AG09309 (cell line): ENCODE data around the gene ATXN10.

Experiments
- DNase-seq: peaks from one replicate; pipeline ENCODE4 v3.0.0-alpha.2; 2010; ENCODE audit warnings: low read depth
- H3K4me3 ChIP-seq: 2 replicates; pipeline ENCODE4 v1.5.1; 2011; ENCODE audit warnings: mild to moderate bottlenecking, low read depth, low read length, moderate library complexity; ENCODE audit not compliant: control insufficient read depth
- TF ChIP-seq, protein P1 (sequence below): IDR thresholded peaks from 2 replicates; pipeline ENCODE4 v1.5.1; 2011; ENCODE audit warnings: mild to moderate bottlenecking, low read depth, low read length, inconsistent platforms; ENCODE audit not compliant: insufficient read depth, control insufficient read depth; ENCODE audit errors: missing control alignments

ATXN10 gene

DNA sequence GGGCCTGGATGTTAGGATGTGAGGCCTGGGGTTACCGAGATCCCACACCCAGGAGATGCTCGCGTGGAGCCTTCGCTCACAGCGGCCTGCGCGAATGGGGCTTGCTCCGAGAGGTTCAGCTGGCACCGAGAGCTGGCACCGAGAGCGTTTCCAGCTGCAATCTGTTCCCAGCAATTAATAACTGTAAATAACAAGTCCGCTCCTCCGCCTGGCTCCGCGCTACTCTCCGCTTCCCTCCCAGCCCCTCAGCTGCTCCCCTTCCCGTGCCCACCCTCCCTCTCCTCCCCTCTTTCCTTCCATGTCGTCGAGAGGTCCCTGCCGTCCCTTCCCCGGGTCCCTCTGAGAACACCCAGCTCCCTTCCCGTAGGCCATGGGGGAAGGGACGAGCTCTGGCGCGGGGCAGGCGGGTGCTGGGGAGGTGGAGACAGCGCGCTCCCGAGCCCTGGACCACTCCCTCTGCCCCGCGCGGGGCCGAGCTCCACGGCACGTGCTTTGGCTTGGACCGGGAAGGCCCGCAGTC, 194.6 kb downstream of the ATXN10 start:
- TF ChIP-seq, protein P1, sequence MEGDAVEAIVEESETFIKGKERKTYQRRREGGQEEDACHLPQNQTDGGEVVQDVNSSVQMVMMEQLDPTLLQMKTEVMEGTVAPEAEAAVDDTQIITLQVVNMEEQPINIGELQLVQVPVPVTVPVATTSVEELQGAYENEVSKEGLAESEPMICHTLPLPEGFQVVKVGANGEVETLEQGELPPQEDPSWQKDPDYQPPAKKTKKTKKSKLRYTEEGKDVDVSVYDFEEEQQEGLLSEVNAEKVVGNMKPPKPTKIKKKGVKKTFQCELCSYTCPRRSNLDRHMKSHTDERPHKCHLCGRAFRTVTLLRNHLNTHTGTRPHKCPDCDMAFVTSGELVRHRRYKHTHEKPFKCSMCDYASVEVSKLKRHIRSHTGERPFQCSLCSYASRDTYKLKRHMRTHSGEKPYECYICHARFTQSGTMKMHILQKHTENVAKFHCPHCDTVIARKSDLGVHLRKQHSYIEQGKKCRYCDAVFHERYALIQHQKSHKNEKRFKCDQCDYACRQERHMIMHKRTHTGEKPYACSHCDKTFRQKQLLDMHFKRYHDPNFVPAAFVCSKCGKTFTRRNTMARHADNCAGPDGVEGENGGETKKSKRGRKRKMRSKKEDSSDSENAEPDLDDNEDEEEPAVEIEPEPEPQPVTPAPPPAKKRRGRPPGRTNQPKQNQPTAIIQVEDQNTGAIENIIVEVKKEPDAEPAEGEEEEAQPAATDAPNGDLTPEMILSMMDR, result no peak
- no peak for DNase-seq
- no peak overlapping the region for H3K4me3 ChIP-seq

DNA sequence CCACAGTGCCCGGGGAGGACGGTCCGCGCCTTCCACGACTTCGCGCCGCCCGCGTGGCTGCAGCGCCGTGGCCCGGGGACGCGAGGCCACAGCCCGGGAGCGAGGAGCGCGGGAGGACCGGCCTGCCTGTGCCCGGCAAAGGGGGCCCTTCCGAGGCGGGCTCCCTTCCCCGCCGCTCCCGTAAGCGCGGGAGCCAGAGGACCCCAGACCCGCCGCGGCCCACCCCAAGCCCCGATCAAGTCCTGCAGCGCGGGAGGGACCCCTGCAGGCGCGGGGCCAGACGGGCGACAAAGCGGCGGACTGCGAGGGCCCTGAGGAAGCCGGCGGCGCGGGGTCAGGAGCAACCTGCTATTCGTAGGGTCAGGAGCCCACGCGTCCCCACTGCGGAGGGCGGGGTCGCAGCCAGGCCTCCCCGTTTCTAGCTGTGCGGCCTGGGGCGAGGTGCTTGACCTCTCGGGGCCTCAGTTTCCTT, 195.0 kb downstream of the ATXN10 start:
- peak overlapping the region; percentile 12; the same call in 1 of the 2 replicates for H3K4me3 ChIP-seq
- TF ChIP-seq, protein P1, result no peak

DNA sequence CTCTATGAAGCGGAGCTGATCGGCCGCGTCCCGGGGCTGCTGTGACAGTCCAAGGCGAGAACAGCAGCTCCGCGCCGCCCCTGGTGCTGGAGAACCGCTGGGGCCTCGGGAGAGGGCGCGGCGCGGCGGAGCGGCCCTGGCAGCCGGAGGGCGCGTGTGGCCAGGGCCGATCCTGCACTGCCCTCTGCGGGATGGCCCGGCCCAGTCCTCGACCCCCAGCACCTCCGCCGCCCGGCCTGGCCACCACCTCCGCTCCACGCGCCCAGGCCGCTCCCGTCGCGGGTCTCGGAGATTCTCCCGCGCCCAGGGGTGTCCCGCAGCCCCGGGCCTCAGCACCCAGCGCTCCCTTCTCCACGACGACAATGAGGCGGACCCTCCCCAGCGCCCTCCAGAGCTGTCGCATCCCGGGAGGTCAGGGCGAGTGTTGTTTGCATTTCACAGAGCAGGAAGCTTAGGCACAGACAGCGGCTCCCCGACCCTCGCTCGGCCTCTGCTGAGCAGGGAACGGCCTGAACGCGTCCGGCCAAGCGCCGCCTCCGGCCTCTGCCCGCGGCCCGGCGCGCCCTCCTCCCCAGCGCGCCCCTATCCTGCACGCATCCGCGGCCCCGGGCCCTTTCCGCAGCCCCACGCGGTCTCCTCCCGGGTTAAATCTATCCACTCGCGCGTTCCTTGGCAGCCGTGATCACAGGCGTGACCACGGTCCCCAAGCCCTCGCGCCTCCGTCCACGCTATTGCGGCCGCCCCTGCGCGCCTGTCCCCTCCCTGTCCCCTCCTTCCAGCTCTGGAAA, 195.7 kb downstream of the ATXN10 start:
- no peak for DNase-seq
- TF ChIP-seq, protein P1, result no peak
- H3K4me3 ChIP-seq, result peak overlapping the region; percentile 27

More for the DNA sequence above, 195.0 kb downstream of the ATXN10 start:
- DNase-seq, result no peak

DNA sequence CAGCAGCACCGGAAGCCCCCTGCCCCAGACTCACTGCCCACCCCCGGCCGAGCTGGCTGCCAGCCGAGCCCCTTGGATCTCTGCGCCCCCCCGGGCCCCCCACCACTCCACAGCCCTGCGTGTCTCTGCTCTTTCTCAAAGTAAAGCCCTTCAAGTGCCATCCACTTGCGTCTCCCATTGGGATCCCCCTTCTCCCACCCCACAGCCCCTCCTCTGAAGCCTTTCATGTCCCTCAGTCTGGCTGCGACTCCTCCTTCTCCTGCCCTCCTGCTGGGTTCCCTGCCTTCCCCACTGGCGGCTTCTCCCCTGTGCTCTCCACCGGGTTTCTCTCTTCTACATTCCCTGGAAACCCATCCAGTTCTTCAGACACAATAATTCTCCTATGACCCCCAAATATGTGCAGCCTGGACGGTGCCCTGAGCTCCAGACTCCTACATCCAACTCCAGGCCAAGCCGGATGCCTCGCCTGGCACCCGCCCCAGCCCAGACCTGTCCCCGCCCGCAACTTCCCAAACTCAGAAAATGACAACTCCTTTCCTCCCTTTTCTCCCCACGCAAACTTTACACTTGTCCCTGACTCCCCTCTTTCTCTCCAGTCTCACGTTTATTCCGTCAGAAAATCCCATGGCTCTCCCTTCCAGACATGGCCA, 196.4 kb downstream of the ATXN10 start:
- H3K4me3 ChIP-seq, result no peak overlapping the region
- TF ChIP-seq, protein P1, result no peak
- no peak for DNase-seq

DNA sequence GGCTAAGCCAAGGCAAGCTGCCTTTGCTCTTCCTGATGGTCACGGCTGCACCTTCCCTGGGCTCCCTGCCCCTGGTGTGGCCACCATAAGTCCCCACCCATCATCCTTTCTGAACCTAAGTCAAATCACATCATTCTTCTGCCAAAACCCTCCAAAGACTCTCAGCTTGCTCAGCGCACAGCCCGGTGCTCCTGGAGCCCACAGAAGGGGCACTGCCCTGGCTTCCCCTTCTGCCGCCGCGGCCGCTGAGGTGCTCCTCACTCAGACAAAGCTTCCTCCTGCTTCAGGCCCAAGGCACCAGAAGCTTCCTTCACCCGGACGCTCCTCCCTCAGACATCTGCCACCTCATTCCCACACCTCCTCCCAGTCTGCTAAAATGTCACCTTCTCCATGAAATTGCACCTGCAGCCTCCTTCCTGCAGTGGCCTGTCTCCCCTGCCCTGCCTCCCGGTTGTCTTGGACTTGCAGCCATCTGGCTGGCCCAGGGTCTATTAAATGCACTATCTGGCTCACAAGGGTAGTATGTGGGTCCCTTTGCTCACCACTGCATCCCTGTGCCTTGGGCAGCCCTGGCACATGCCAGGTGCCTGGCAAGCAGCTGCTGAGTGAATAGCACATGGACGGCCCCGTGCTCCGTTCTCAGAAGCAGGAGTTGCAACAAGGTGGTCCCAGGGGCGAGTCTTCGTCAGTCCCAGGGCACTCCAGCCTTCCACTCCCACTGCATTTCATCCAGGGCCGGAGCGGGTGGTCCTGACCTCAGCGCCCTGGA, 197.1 kb downstream of the ATXN10 start:
- TF ChIP-seq, protein P1, result no peak
- DNase-seq, result no peak
- H3K4me3 ChIP-seq, result no peak overlapping the region

DNA sequence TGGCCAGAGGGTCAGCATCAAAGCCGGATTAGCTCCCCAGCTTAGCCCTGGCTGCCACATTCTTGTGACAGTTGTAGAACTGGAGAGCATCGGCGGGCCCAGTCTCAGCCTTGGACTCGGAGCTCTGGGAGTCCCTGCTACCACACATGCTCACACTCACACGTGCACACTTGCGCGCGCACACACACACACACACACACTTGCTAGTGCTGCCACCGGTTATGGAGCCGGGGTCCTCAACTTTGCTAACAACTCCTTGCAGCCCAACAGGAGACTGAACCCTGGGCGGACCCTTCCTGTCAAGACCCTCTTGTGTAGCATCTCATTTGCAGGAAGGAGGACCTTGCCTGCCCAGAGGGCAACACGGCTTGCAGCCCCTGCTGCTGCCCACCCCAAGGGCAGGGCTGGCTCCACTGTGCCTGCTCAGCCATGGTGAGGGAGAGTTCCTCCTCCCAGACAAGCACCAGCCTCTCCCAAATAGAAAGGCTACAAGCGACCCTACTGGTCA, 197.8 kb downstream of the ATXN10 start:
- no peak overlapping the region for H3K4me3 ChIP-seq
- TF ChIP-seq, protein P1, result no peak
- no peak for DNase-seq
